Measurements from ENCODE around the gene PTGES. TPM values are rescaled to one million over a fixed set of nuclear protein-coding genes. Genes with fewer than 3 reads are reported as not detected.

The PTGES gene
- total RNA-seq, 1 donor = 16.0 TPM

GRCh38 chr9:129717991-129718390, 34.9 kb downstream of the PTGES start:
- no peak for TF ChIP-seq CTCF (IDR thresholded peaks at IDR 0.05; ENCODE audit: insufficient read depth, low read depth, low read length)
- H3K4me3 ChIP-seq (ENCODE audit: low read depth, low read length) = no peak overlapping the region

GRCh38 chr9:129716091-129716490, 36.8 kb downstream of the PTGES start:
- no peak overlapping the region for H3K4me3 ChIP-seq (ENCODE audit: low read depth, low read length)
- DNase-seq (ENCODE audit: low read depth) = peak; percentile 39
- no peak for TF ChIP-seq CTCF (IDR thresholded peaks at IDR 0.05; ENCODE audit: insufficient read depth, low read depth, low read length)

More at GRCh38 chr9:129717991-129718390, 34.9 kb downstream of the PTGES start:
- DNase-seq (ENCODE audit: low read depth) = no peak

- no peak for DNase-seq (ENCODE audit: low read depth)
- no peak overlapping the region for H3K4me3 ChIP-seq (ENCODE audit: low read depth, low read length)
- no peak for TF ChIP-seq CTCF (IDR thresholded peaks at IDR 0.05; ENCODE audit: insufficient read depth, low read depth, low read length)
These were observed 38.3 kb downstream of the PTGES start for GRCh38 chr9:129714511-129715061.

- no peak for TF ChIP-seq CTCF (IDR thresholded peaks at IDR 0.05; ENCODE audit: insufficient read depth, low read depth, low read length)
- no peak overlapping the region for H3K4me3 ChIP-seq (ENCODE audit: low read depth, low read length)
- no peak for DNase-seq (ENCODE audit: low read depth)
These were observed 39.5 kb downstream of the PTGES start for GRCh38 chr9:129713402-129713679.

- peak overlapping the region; percentile 12 for H3K4me3 ChIP-seq (ENCODE audit: low read depth, low read length)
- no peak for TF ChIP-seq CTCF (IDR thresholded peaks at IDR 0.05; ENCODE audit: insufficient read depth, low read depth, low read length)
- peak; percentile 55 for DNase-seq (ENCODE audit: low read depth)
These were observed 40.0 kb downstream of the PTGES start for GRCh38 chr9:129712634-129713401.

GRCh38 chr9:129710169-129710453, 42.7 kb downstream of the PTGES start:
- DNase-seq (ENCODE audit: low read depth) = no peak
- no peak for TF ChIP-seq CTCF (IDR thresholded peaks at IDR 0.05; ENCODE audit: insufficient read depth, low read depth, low read length)
- no peak overlapping the region for H3K4me3 ChIP-seq (ENCODE audit: low read depth, low read length)

Data from fibroblast of villous mesenchyme (primary cell).